HCT116 (cell line): Measurements from ENCODE around the gene GOLGA5. TPM values are rescaled to one million over a fixed set of nuclear protein-coding genes. Genes with fewer than 3 reads are reported as not detected.
"Not testable (repeated sequence)": the region's sequence is repeated elsewhere in the genome, so short reads cannot be mapped to it uniquely, and the experiment has no call there.

Source experiments
- ATAC-seq: fragments of 200-7000 bp; cut with Tn5 transposase; 2 replicates; pipeline ENCODE4 v1.9.1; 2020; ENCODE audit warnings: mild to moderate bottlenecking, moderate library complexity
- BruUV-seq: library from RNA; stranded (reverse); fragments of 400-500 nt; replicated peaks from 2 replicates; lab custom pipeline; 2021; lab: Mats Ljungman, UMichigan
- CTCF ChIA-PET: fragments of 300-600 bp; sonication (Branson Sonifier 250); formaldehyde crosslinking; loops from one replicate; lab custom pipeline; 2021; ENCODE audit warnings: antibody characterized with exemption; lab: Charles Lee
- POLR2A ChIA-PET: fragments of 300-600, 350-600 bp; sonication (Branson Sonifier 250); formaldehyde crosslinking; loops from one replicate; lab custom pipeline; 2021; ENCODE audit warnings: antibody characterized with exemption; lab: Charles Lee
- RAD21 ChIA-PET, 2 experiments: fragments of 300-600 bp; sonication (Branson Sonifier 250); formaldehyde crosslinking; loops; one replicate each; lab custom pipeline; 2023; ENCODE audit warnings: low total read pairs in 2 of 2; ENCODE audit not compliant: uncharacterized antibody in 2 of 2, unreplicated experiment in 2 of 2, low non-redundant PET in 1 of 2; lab: Charles Lee
- DNase-seq: peaks from one replicate; pipeline ENCODE4 v3.0.0-alpha.2; 2010; ENCODE audit warnings: low read depth, low spot score
- H2AFZ ChIP-seq: fragments of 200-600 bp; shearing (Covaris generic), sonication (generic); 2 replicates; pipeline ENCODE4 v1.6.1; 2017; ENCODE audit warnings: low read depth, mixed run types, mixed read lengths, antibody characterized with exemption, low read length; ENCODE audit not compliant: poor library complexity, severe bottlenecking
- H3K27ac ChIP-seq: 2 replicates; pipeline ENCODE4 v1.5.1; 2012; ENCODE audit warnings: low read depth, low read length
- H3K27me3 ChIP-seq: fragments of 200-600 bp; sonication (generic); 2 replicates; pipeline ENCODE4 v1.6.1; 2016; ENCODE audit warnings: mixed run types, low read length, mixed read lengths; ENCODE audit not compliant: insufficient read depth
- H3K36me3 ChIP-seq, 2 experiments: fragments of 200-500 bp in 1 of 2; fragments of 200-600 bp in 1 of 2; sonication (Bioruptor generic) in 1 of 2; sonication (generic) in 1 of 2; 2 replicates each; pipeline versions ENCODE4 v1.5.1 to v1.6.1; 2014 to 2016; ENCODE audit warnings: low read length in 2 of 2, inconsistent platforms in 1 of 2, mixed read lengths in 1 of 2, mixed run types in 1 of 2; ENCODE audit not compliant: insufficient read depth in 2 of 2, control insufficient read depth in 1 of 2
- H3K4me1 ChIP-seq, 2 experiments: fragments of 200-600 bp in 1 of 2; sonication (generic) in 1 of 2; 2 replicates each; pipeline versions ENCODE4 v1.5.1 to v1.6.1; 2012 to 2017; ENCODE audit warnings: low read length in 2 of 2, inconsistent platforms in 1 of 2, mild to moderate bottlenecking in 1 of 2, mixed read lengths in 1 of 2, mixed run types in 1 of 2, moderate library complexity in 1 of 2; ENCODE audit not compliant: insufficient read depth in 2 of 2, control insufficient read depth in 1 of 2
- H3K4me2 ChIP-seq: fragments of 200-600 bp; sonication (generic); 2 replicates; pipeline ENCODE4 v1.6.1; 2017; ENCODE audit warnings: mixed run types, low read length, mixed read lengths
- H3K4me3 ChIP-seq, 2 experiments: fragments of 200-600 bp in 1 of 2; sonication (generic) in 1 of 2; replicated peaks in 1 of 2; 2 replicates each; pipeline ENCODE4 v1.5.1; 2011 to 2016; ENCODE audit warnings: low read length in 2 of 2, control low read depth in 1 of 2, low read depth in 1 of 2, mild to moderate bottlenecking in 1 of 2, mixed read lengths in 1 of 2, mixed run types in 1 of 2
- H3K79me2 ChIP-seq: fragments of 200-600 bp; sonication (generic); 2 replicates; pipeline ENCODE4 v1.6.1; 2017; ENCODE audit warnings: mild to moderate bottlenecking, mixed run types, low read length, moderate library complexity, mixed read lengths; ENCODE audit not compliant: insufficient read depth
- H3K9ac ChIP-seq: fragments of 200-600 bp; sonication (generic); 2 replicates; pipeline ENCODE4 v1.6.1; 2016; ENCODE audit warnings: low read length, mixed read lengths
- H3K9me2 ChIP-seq: fragments of 200-600 bp; sonication (generic), shearing (Covaris generic); 2 replicates; pipeline ENCODE4 v1.6.1; 2017; ENCODE audit warnings: mixed run types, mild to moderate bottlenecking, moderate library complexity; ENCODE audit not compliant: insufficient read depth
- H3K9me3 ChIP-seq, 2 experiments: fragments of 200-500 bp in 1 of 2; fragments of 200-600 bp in 1 of 2; sonication (Bioruptor generic) in 1 of 2; sonication (generic) in 1 of 2; 2 replicates each; pipeline ENCODE4 v1.6.1; 2014 to 2017; ENCODE audit warnings: low read length in 2 of 2, mixed read lengths in 2 of 2, inconsistent platforms in 1 of 2, low read depth in 1 of 2, mild to moderate bottlenecking in 1 of 2, mixed run types in 1 of 2, moderate library complexity in 1 of 2; ENCODE audit not compliant: control insufficient read depth in 1 of 2, insufficient read depth in 1 of 2
- H4K20me1 ChIP-seq: fragments of 200-600 bp; sonication (generic), shearing (Covaris generic); 2 replicates; pipeline ENCODE4 v1.6.1; 2017; ENCODE audit warnings: mixed run types, mild to moderate bottlenecking, moderate library complexity; ENCODE audit not compliant: insufficient read depth
- CBX3 ChIP-seq: IDR thresholded peaks from 2 replicates; pipeline ENCODE4 v1.6.1; 2012; ENCODE audit warnings: low read depth
- CEBPB ChIP-seq: IDR thresholded peaks from 2 replicates; pipeline ENCODE4 v1.6.1; 2012; ENCODE audit warnings: low read depth
- EGR1 ChIP-seq: IDR thresholded peaks from 2 replicates; pipeline ENCODE4 v1.6.1; 2012; ENCODE audit warnings: low read depth
- ELF1 ChIP-seq: IDR thresholded peaks from 2 replicates; pipeline ENCODE4 v1.6.1; 2012; ENCODE audit warnings: low read depth, borderline replicate concordance
- POLR2A ChIP-seq: IDR thresholded peaks from 2 replicates; pipeline ENCODE4 v1.7.0; 2011; ENCODE audit warnings: borderline replicate concordance; ENCODE audit not compliant: insufficient read depth, insufficient read length; ENCODE audit errors: extremely low read depth
- RAD21 ChIP-seq: IDR thresholded peaks from 2 replicates; pipeline ENCODE4 v1.6.1; 2012; ENCODE audit warnings: low read depth, mild to moderate bottlenecking
- SP1 ChIP-seq: IDR thresholded peaks from 2 replicates; pipeline ENCODE4 v1.6.1; 2012; ENCODE audit warnings: low read depth
- ZNF274 ChIP-seq: fragments of 200-500 bp; sonication (Bioruptor generic); IDR thresholded peaks from 2 replicates; pipeline ENCODE4 v1.6.1; 2014; ENCODE audit warnings: mild to moderate bottlenecking, low read depth, low read length, inconsistent platforms
- intact Hi-C: fragments of 100-400 bp; cut with micrococcal nuclease; formaldehyde crosslinking; loops from 2 replicates; pipeline ENCODE4 v1.10.0; 2022
- total RNA-seq: library from RNA; stranded (reverse); gene quantifications from one replicate; pipeline ENCODE4 v1.2.1, GENCODE V29; 2021; ENCODE audit not compliant: unreplicated experiment
- TF ChIP-seq, protein P1 (sequence below): IDR thresholded peaks from 2 replicates; pipeline ENCODE4 v1.6.1; 2012

GOLGA5 gene
- total RNA-seq, 1 experiment from 2014 or later, result 24.4 TPM

DNA sequence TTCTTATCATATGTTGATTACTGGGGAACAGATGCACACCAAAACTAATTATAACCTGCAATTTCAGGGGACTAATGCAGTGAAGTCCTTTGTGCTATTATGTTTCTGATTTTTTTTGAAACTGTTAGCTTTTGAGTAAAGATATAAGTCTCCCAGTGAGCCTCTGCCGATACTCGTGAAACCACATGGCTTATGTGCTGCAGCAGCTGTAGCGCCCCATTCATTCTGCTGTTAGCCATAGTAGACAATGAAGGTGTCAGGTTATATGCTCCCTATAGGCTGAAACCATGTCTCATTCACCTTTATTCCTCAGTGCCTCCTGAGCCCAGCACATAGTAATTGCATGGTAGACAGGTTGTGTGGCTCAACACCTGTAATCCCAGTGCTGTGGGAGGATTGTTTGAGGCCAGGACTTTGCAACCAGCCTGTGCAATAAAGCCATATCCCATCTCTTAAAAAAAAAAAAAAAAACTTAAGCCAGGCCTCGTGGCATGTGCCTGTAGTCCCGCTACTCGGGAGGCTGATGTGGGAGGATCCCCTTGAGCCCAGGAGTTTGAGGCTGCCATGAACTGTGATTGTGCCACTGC, 25.0 kb downstream of the GOLGA5 start (continued):
- TF ChIP-seq, protein P1, sequence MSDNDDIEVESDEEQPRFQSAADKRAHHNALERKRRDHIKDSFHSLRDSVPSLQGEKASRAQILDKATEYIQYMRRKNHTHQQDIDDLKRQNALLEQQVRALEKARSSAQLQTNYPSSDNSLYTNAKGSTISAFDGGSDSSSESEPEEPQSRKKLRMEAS, result no peak
- TF ChIP-seq ELF1 (no peak), EGR1 (no peak), ZNF274 (no peak), CBX3 (no peak), POLR2A (no peak), RAD21 (no peak), SP1 (no peak), CEBPB (no peak)
- TF ChIP-seq, all 23 proteins: peak for 0

DNA sequence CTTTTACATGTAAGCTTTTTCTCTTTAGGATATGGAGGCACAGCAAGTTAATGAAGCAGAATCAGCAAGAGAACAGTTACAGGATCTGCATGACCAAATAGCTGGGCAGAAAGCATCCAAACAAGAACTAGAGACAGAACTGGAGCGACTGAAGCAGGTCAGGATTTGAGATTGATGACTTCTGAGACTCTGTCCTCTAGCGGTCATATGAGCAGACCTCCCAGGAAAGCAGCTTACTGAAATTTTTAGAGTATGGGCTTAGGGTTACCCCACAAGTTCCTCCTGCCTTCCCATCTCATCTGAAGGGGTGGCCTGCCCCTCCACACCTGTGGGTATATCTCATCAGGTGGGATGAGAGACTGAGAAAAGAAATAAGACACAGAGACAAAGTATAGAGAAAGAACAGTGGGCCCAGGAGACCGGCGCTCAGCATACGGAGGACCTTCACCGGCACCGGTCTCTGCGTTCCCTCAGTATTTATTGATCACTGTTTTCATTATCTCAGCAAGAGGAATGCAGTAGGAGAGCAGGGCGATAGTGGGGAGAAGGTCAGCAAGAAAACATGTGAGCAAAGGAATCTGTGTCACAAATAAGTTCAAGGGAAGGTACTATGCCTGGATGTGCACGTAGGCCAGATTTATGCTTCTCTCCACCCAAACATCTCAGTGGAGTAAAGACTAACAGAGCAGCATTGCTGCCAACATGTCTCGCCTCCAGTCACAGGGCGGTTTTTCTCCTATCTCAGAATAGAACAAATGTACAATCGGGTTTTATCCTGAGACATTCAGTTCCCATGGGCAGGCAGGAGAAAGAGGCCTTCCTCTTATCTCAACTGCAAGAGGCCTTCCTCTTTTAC, 25.8 kb downstream of the GOLGA5 start:
- H3K4me1 ChIP-seq, H3K4me3 ChIP-seq, ATAC-seq, H4K20me1 ChIP-seq, DNase-seq, H3K27me3 ChIP-seq, POLR2A ChIA-PET, RAD21 ChIA-PET, H3K9me2 ChIP-seq, H3K9me3 ChIP-seq, H3K4me2 ChIP-seq, CTCF ChIA-PET, H3K79me2 ChIP-seq, intact Hi-C loops, H3K9ac ChIP-seq, BruUV-seq, H2AFZ ChIP-seq, H3K27ac ChIP-seq: not testable (repeated sequence)
- H3K36me3 ChIP-seq, result peaks cover 17 to 46% of the 10 kb centered on the region in 2 experiments; a peak in 3 of 4 replicates

- H3K9me3 ChIP-seq, intact Hi-C loops, H4K20me1 ChIP-seq, H3K4me3 ChIP-seq, H3K27me3 ChIP-seq, DNase-seq, H3K4me1 ChIP-seq, RAD21 ChIA-PET, H3K4me2 ChIP-seq, BruUV-seq, ATAC-seq, CTCF ChIA-PET, H3K9me2 ChIP-seq, POLR2A ChIA-PET, H3K79me2 ChIP-seq, H3K27ac ChIP-seq, H3K9ac ChIP-seq, H2AFZ ChIP-seq: not testable (repeated sequence)
- H3K36me3 ChIP-seq, result peaks cover 17 to 50% of the 10 kb centered on the region in 2 experiments; a peak in 3 of 4 replicates
Measured at GRCh38 chr14:92820536-92820840, 26.4 kb downstream of the GOLGA5 start.
